HCT116 (cell line): ENCODE measurements around the gene SLC46A1.

Experiments used
- EGR1 ChIP-seq: IDR thresholded peaks from 2 replicates; pipeline ENCODE4 v1.6.1; 2012; ENCODE audit warnings: low read depth
- FOSL1 ChIP-seq: IDR thresholded peaks from 2 replicates; pipeline ENCODE4 v1.6.1; 2012; ENCODE audit warnings: low read depth
- POLR2A ChIP-seq: IDR thresholded peaks from 2 replicates; pipeline ENCODE4 v1.7.0; 2011; ENCODE audit warnings: borderline replicate concordance; ENCODE audit not compliant: insufficient read depth, insufficient read length; ENCODE audit errors: extremely low read depth
- RAD21 ChIP-seq: IDR thresholded peaks from 2 replicates; pipeline ENCODE4 v1.6.1; 2012; ENCODE audit warnings: low read depth, mild to moderate bottlenecking
- TCF7L2 ChIP-seq: IDR thresholded peaks from 2 replicates; pipeline ENCODE4 v1.7.0; 2011; ENCODE audit warnings: borderline replicate concordance, inconsistent platforms; ENCODE audit not compliant: insufficient read depth, insufficient read length; ENCODE audit errors: extremely low read depth
- TF ChIP-seq, protein P1 (sequence below), 3 experiments: fragments of 200-600 bp in 1 of 3; sonication (generic) in 1 of 3; IDR thresholded peaks in 2 of 3; conservative IDR thresholded peaks in 1 of 3; 2 replicates each; pipeline ENCODE4 v1.5.1; 2012 to 2017; ENCODE audit warnings: low read depth in 2 of 3, low read length in 2 of 3, antibody characterized with exemption in 1 of 3, borderline replicate concordance in 1 of 3, control low read depth in 1 of 3, mild to moderate bottlenecking in 1 of 3, mixed read lengths in 1 of 3, mixed run types in 1 of 3, moderate library complexity in 1 of 3; ENCODE audit not compliant: insufficient read depth in 1 of 3
- TF ChIP-seq, protein P2 (sequence below): IDR thresholded peaks from 2 replicates; pipeline ENCODE4 v1.6.1; 2012

DNA sequence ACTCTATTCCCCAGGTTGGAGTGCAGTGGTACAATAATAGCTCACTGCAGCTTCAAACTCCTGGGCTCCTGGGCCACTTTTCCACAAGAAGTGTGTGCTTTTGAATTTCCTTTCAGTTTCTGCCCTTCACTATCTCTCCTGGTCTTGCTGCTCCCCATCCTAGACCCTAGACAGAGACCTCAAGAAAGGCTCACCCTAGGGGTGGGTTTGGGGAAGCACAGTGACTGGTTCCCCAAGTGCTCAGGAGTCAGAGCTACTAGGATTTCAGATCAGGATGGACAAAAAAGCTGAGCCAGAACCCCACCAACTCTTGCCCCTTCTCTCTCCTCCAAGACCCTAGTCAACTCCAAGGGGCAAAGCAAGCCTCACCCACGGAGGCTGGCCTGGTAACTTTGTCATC, 39.4 kb downstream of the SLC46A1 start:
- TF ChIP-seq, protein P1, sequence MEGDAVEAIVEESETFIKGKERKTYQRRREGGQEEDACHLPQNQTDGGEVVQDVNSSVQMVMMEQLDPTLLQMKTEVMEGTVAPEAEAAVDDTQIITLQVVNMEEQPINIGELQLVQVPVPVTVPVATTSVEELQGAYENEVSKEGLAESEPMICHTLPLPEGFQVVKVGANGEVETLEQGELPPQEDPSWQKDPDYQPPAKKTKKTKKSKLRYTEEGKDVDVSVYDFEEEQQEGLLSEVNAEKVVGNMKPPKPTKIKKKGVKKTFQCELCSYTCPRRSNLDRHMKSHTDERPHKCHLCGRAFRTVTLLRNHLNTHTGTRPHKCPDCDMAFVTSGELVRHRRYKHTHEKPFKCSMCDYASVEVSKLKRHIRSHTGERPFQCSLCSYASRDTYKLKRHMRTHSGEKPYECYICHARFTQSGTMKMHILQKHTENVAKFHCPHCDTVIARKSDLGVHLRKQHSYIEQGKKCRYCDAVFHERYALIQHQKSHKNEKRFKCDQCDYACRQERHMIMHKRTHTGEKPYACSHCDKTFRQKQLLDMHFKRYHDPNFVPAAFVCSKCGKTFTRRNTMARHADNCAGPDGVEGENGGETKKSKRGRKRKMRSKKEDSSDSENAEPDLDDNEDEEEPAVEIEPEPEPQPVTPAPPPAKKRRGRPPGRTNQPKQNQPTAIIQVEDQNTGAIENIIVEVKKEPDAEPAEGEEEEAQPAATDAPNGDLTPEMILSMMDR (IDR thresholded peaks at IDR 0.05 in 2 of 3, conservative IDR thresholded peaks at IDR 0.05 in 1 of 3; ENCODE audit: borderline replicate concordance in 1 of 3, insufficient read depth in 1 of 3, low read depth in 2 of 3, low read length in 2 of 3), result peak in 2 of 3 experiments; percentile 14 to 29; a peak in 2 of 6 replicates
- no peak for TF ChIP-seq RAD21
- no peak for TF ChIP-seq TCF7L2
- TF ChIP-seq POLR2A, result no peak
- no peak for TF ChIP-seq FOSL1
- TF ChIP-seq, protein P2, sequence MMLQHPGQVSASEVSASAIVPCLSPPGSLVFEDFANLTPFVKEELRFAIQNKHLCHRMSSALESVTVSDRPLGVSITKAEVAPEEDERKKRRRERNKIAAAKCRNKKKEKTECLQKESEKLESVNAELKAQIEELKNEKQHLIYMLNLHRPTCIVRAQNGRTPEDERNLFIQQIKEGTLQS, result no peak
- TF ChIP-seq EGR1, result no peak
